HK-2 (cell line): ENCODE results near the gene SH3PXD2B.

Experiments
- DNase-seq: peaks from one replicate; pipeline ENCODE4 v3.0.0-alpha.2; 2018; ENCODE audit not compliant: unreplicated experiment

SH3PXD2B gene

GRCh38 chr5:172436879-172437369 is 17.4 kb downstream of the SH3PXD2B start:
- DNase-seq = no peak

DNA sequence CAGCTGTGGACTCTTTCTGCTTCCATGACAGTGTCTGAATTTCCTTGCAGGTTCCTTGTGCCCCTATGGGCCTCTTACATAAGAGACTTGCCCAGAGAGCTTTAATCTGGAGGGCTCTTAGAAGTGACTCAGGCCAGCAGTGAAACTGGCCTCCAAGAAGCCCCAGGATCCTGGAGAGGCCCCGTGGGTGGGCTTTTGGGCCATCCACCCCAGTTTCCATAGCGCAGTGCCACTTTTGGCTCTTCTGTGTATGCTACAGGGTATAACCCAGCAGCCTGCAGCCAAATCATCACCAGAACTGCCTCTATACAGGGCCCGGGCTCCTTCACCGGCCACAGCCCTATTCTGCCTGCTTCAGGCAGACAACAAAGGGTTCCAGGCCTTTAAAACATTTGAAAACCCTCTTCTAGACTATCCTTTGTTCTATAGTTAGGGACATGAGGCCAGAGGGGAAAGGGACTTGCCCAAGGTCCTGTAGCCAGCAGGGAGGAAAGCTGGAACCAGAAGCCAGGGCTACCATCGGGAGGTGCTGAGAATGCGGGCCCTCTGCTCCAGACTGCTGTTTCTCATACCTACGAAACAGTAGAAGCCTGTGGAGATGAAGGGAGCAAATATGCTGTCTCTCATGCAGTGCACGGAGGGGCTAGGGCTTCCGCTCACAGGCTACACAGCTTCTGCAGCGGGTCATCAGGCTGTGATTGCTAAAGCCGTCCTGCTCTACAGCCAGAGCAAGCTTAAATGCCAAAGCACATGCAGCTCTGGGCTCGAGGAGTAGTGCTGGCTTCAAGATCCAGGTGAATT is 18.0 kb downstream of the SH3PXD2B start:
- no peak for DNase-seq

DNA sequence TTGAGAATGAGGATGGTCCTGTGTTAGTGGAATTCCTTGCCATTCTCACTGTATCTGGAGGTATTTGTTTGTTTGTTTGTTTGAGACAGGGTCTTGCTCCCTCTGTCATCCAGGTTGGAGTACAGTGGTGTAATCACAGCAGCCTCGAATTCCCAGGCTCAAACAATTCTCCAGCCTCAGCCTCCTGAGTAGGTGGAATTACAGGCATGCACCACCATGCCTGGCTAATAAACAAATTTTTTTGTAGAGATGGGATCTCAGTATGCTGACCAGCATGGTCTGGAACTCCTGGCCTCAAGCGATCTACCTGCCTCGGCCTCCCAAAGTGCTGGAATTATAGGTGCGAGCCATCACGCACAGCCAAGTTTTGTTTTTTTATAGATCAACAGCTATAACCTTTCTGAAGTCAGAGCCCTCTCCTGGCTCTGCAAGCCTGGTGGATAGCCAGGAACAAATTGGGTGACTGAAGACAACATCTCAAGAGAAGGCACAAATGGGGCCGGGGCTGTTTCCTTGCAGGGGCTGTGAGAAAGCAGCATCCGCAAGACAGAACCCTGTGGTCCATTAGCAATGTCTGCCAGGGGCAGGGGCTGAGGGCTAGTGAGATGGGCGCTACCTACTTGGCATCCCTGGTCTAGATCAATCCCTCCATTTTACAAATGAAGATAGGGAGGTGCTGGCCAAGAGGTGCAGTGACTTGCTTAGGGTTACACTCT is 18.8 kb downstream of the SH3PXD2B start:
- DNase-seq = no peak

DNA sequence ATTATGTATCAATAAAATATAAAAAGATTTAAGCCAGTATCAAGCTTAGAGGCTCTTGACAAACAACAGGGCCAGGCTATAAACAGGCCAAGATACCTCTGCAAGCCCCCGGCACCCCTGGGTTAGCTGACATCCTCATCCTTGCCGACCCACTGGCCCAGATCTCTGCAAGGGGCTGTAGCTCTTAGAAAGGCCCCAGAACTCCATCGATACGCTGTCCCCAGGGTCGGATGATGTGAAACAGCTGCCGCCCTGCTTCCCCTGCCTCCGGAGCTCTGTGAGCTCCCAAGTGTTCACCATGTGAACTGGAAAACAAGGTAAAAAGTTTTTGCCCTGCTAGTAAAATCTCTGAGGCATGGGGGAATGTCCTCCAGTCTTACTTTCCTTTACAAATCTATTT is 20.1 kb downstream of the SH3PXD2B start:
- no peak for DNase-seq

GRCh38 chr5:172433513-172433912 is 20.8 kb downstream of the SH3PXD2B start:
- no peak for DNase-seq

GRCh38 chr5:172433071-172433470 is 21.3 kb downstream of the SH3PXD2B start:
- DNase-seq = no peak

DNA sequence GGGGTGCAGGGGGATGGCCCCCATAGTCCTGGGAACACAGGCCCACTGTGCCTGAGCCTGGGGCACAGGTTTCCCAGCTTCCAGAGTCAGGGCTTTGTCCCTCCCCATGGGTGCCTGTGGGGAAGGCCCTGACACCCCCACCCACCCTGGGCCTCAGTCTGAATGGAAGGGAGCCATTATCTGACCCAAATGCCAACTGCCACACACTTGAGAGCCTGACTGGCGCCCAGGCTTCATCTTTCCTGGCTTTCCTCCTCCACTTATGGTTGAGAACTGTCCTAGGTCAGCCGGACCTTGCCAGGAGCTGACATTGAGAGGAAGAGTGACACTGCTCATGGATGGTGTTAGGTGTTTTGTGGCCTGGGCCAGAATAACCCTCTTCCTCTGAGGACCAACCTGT is 24.0 kb downstream of the SH3PXD2B start:
- DNase-seq = no peak

- no peak for DNase-seq
These were observed 25.0 kb downstream of the SH3PXD2B start for GRCh38 chr5:172429201-172429940.

- DNase-seq = no peak
These were observed 25.8 kb downstream of the SH3PXD2B start for GRCh38 chr5:172428224-172429166.

- DNase-seq = no peak
These were observed 27.1 kb downstream of the SH3PXD2B start for GRCh38 chr5:172427202-172427601.

- DNase-seq = no peak
These were observed 28.2 kb downstream of the SH3PXD2B start for GRCh38 chr5:172426086-172426485.

DNA sequence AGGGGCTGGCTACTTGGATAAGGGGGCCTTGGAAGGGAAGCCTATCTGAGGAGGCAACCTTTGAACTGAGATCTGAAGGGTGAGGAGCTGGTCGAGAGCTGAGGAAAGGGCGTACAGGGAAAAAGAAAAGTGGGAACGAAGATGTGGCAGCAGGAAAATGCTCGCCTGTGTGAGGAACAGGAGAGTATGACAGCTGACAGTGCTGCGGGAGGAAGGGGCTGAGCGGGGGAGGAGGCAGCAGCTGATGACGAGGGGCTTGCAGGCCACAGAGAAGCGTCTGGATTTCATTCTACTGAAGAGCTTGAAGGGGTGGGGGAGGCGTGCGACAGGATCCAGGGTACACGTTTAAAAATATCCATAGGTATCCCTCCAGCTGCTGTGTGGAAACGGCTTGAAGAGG is 28.9 kb downstream of the SH3PXD2B start:
- no peak for DNase-seq

- DNase-seq = no peak
These were observed 29.5 kb downstream of the SH3PXD2B start for GRCh38 chr5:172424808-172425207.

DNA sequence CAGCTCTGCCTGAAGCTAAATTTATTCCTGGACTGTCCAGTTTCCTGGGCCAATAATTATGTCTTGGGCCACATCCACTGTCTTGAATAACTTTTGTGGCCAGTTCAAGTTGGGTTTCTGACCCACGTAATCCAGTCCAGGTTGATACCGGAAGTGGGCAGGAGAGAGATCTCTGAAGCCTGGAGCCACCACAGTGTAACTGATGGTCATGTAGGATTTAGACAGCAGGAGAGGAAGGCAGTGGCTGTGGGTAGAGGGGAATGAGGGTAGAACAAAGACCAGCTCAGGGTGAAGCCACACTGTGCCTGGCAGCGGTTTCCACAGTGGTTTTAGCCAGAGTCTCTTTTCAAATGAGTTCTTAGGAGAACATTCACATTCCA is 30.2 kb downstream of the SH3PXD2B start:
- no peak for DNase-seq

DNA sequence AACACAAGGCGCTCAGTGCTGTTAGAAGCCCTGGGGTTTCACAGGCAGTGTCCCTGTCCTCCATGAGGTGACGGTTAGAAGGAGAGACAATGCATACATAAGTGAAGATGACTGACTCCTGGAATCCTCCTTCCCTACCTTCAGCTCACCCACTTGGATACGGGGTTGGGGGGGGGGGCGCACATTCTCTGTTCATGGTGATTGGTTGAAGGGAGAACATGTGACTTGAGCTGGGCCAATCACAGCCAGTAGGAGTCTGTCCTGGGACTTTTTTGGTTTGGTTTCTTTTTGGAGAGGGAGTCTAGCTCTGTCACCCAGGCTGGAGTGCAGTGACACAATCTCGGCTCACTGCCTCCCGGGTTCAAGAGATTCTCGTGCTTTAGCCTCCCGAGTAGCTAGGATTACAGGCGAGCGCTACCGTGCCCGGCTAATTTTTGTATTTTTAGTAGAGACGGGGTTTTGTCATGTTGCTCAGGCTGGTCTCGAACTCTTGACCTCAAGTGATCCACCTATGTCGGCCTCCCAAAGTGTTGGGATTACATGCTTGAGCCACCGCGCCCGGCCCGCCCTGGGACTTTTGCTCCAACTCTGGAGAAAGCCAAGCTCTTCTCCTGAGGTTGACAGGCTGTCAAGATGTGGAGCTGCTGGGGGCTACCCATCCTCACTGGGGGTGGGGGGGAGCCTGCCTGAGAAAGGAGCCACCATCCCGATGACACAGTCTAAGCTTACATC is 30.8 kb downstream of the SH3PXD2B start:
- DNase-seq = no peak

DNA sequence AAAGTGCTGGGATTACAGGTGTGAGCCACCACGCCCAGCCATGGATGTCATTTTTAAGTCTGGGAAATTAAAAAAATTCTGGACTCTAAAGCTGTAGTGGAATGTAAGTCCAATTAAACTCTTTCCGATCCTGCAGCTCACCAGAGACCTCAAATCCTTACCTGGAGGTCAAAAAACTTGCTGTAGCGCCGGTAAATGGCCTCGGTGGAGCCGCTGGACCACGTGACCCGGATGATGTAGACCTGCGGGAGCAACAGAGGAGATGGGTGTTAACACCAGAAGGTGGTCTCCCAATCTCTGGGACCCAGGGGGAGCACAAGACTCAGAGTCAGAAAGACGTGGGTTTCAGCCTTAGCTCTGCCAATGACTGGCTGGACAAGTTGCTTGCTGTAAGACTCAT is 32.1 kb downstream of the SH3PXD2B start:
- DNase-seq = no peak

DNA sequence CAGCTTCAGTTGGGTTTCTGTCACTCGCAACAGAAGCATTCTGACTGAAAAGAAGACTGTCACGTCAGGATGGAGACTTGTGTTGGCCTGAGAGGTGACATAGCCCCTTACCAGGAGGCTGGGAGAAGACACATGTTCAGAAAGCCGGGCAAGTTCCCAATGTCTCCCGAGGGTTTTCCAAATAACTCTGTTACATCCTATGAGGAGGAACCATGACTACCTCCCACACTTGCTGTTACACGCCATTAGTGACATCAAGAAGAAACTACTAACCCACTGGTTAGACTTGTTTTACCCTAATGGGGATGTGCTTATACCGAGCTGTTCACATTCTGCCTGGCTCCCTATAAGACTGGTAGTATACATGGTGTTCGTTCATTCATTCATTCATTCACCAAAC is 33.3 kb downstream of the SH3PXD2B start:
- no peak for DNase-seq

- DNase-seq = no peak
These were observed 33.9 kb downstream of the SH3PXD2B start for GRCh38 chr5:172420235-172420939.

GRCh38 chr5:172418862-172419814 is 35.2 kb downstream of the SH3PXD2B start:
- DNase-seq = no peak
